ENCODE results near the gene CKLF. TPM values are rescaled to one million over a fixed set of nuclear protein-coding genes. Genes with fewer than 3 reads are reported as not detected.
"Not testable (repeated sequence)": the region's sequence is repeated elsewhere in the genome, so short reads cannot be mapped to it uniquely, and the experiment has no call there.

The CKLF gene
- polyA plus RNA-seq, 2 donors = 14.9 to 29.7 TPM

DNA sequence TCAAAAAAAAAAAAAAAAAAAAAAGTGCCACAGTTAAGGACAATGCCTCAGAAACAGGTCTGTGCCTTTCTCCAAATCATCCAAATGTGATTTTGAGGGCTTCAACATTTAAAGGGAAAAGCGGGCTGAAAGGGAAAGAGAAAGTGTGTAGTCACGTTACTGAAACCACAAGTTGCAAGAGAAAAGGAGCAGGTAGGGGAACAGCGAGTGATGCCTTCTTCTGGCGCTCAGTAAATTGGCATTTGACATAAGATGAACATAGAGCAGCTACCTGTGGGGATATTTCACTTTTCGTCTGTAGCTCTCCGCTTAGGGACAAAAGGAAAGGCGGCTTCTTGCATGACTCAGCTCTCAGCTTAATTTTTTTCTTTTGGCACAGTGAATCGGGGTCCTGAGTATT, 37.9 kb downstream of the CKLF start:
- WGBS, 2 donors = 52 to 72% methylated on average over 8 of the region's 8 CpGs
- no peaks in the 10 kb centered on the region for H3K27me3 ChIP-seq (ENCODE audit: control insufficient read depth in 1 of 2, insufficient read depth in 2 of 2, low read length in 2 of 2)
- no peaks in the 10 kb centered on the region for H3K36me3 ChIP-seq (ENCODE audit: control insufficient read depth in 2 of 2, insufficient read depth in 2 of 2, low read length in 1 of 2)
- H3K4me3 ChIP-seq (ENCODE audit: low read depth in 1 of 2, low read length in 2 of 2) = no peak overlapping the region
- no peaks in the 10 kb centered on the region for H3K4me1 ChIP-seq (ENCODE audit: control insufficient read depth in 2 of 2, insufficient read depth in 2 of 2, low read length in 1 of 2)
- no peak overlapping the region for H3K27ac ChIP-seq (ENCODE audit: low read depth in 2 of 2, low read length in 1 of 2)
- no peaks in the 10 kb centered on the region for H3K9me3 ChIP-seq (ENCODE audit: control insufficient read depth in 2 of 2, insufficient read depth in 1 of 2, low read depth in 1 of 2, low read length in 1 of 2)

DNA sequence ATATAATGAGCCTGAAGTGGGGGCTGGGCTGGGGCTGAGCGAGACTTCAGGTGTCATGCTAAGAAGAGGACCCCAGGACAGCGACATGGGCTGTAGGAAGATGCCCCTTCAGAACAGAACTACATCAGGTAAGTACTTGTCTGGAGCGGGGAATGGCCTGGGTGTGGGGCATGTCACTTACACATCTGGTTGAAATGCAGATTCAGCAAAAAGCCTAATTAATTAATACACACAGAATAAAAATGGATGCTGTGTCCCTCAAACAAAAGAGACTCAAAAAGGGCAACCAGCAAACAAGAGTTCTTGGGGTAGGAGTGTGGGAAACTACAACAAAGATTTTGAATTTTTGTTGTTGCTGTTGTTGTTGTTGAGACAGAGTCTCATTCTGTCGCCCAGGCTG, 38.6 kb downstream of the CKLF start:
- Histone ChIP-seq H3K27me3 (ENCODE audit: control insufficient read depth in 1 of 2, insufficient read depth in 2 of 2, low read length in 2 of 2) (no peaks in the 10 kb centered on the region), H3K27ac (ENCODE audit: low read depth in 2 of 2, low read length in 1 of 2) (no peak overlapping the region), H3K4me1 (ENCODE audit: control insufficient read depth in 2 of 2, insufficient read depth in 2 of 2, low read length in 1 of 2) (no peaks in the 10 kb centered on the region), H3K9me3 (ENCODE audit: control insufficient read depth in 2 of 2, insufficient read depth in 1 of 2, low read depth in 1 of 2, low read length in 1 of 2) (no peaks in the 10 kb centered on the region), H3K36me3 (ENCODE audit: control insufficient read depth in 2 of 2, insufficient read depth in 2 of 2, low read length in 1 of 2) (no peaks in the 10 kb centered on the region), H3K4me3 (ENCODE audit: low read depth in 1 of 2, low read length in 2 of 2) (no peak overlapping the region)
- WGBS, 2 donors = 94 to 95% methylated on average over 4 of the region's 4 CpGs

DNA sequence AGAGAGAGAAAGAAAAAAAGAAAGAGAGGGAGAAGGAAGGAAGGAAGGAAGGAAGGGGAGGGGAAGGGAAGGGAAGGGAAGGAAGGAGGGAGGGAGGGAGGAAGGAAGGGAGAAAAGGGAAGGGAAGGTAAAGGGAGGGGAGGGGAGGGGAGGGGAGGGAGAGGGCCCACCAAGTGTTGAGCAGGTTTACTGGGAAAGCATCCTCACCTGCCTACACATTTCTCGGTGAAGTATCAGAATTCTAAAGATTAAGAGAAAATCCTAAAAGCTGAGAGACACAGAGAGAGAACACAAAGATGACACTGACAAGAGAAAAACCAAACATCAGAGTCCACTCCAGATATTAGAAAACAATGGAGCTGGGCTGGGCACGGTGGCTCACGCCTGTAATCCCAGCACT, 39.9 kb downstream of the CKLF start:
- H3K27ac ChIP-seq (ENCODE audit: low read depth in 2 of 2, low read length in 1 of 2) = no peak overlapping the region
- H3K4me3 ChIP-seq (ENCODE audit: low read depth in 1 of 2, low read length in 2 of 2) = no peak overlapping the region
- no peaks in the 10 kb centered on the region for H3K27me3 ChIP-seq (ENCODE audit: control insufficient read depth in 1 of 2, insufficient read depth in 2 of 2, low read length in 2 of 2)
- no peaks in the 10 kb centered on the region for H3K9me3 ChIP-seq (ENCODE audit: control insufficient read depth in 2 of 2, insufficient read depth in 1 of 2, low read depth in 1 of 2, low read length in 1 of 2)
- no peaks in the 10 kb centered on the region for H3K4me1 ChIP-seq (ENCODE audit: control insufficient read depth in 2 of 2, insufficient read depth in 2 of 2, low read length in 1 of 2)
- H3K36me3 ChIP-seq (ENCODE audit: control insufficient read depth in 2 of 2, insufficient read depth in 2 of 2, low read length in 1 of 2) = no peaks in the 10 kb centered on the region
- 91% methylated on average over 3 of the region's 3 CpGs for WGBS, 2 donors

DNA sequence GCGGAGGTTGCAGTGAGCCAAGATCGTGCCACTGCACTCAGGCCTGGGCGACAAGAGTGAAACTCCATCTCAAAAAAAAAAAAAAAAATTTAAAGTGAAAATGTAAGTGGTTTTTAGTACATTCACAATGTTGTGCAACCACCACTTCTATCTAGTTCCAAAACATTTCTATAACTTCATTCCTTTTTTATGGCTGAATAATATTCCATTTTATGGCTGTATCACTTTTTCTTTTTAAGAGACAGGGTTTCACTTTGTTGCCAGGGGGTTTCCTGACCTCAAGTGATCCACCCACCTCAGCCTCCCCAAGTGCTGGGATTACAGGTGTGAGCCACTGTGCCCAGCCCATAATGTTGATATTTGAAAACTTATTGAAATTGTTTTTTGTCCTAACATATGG, 40.4 kb downstream of the CKLF start:
- Histone ChIP-seq H3K4me1 (ENCODE audit: control insufficient read depth in 2 of 2, insufficient read depth in 2 of 2, low read length in 1 of 2) (no peaks in the 10 kb centered on the region), H3K9me3 (ENCODE audit: control insufficient read depth in 2 of 2, insufficient read depth in 1 of 2, low read depth in 1 of 2, low read length in 1 of 2) (no peaks in the 10 kb centered on the region), H3K4me3 (ENCODE audit: low read depth in 1 of 2, low read length in 2 of 2) (no peak overlapping the region), H3K27ac (ENCODE audit: low read depth in 2 of 2, low read length in 1 of 2) (no peak overlapping the region), H3K36me3 (ENCODE audit: control insufficient read depth in 2 of 2, insufficient read depth in 2 of 2, low read length in 1 of 2) (no peaks in the 10 kb centered on the region), H3K27me3 (ENCODE audit: control insufficient read depth in 1 of 2, insufficient read depth in 2 of 2, low read length in 2 of 2) (no peaks in the 10 kb centered on the region)
- 98 to 99% methylated on average over 3 of the region's 3 CpGs for WGBS, 2 donors

GRCh38 chr16:66594739-66595138, 42.4 kb downstream of the CKLF start:
- WGBS, 2 donors = 75 to 76% methylated on average over 7 of the region's 7 CpGs
- Histone ChIP-seq H3K27me3 (ENCODE audit: control insufficient read depth in 1 of 2, insufficient read depth in 2 of 2, low read length in 2 of 2) (no peaks in the 10 kb centered on the region), H3K36me3 (ENCODE audit: control insufficient read depth in 2 of 2, insufficient read depth in 2 of 2, low read length in 1 of 2) (no peaks in the 10 kb centered on the region), H3K4me1 (ENCODE audit: control insufficient read depth in 2 of 2, insufficient read depth in 2 of 2, low read length in 1 of 2) (no peaks in the 10 kb centered on the region), H3K4me3 (ENCODE audit: low read depth in 1 of 2, low read length in 2 of 2) (no peak overlapping the region), H3K27ac (ENCODE audit: low read depth in 2 of 2, low read length in 1 of 2) (no peak overlapping the region), H3K9me3 (ENCODE audit: control insufficient read depth in 2 of 2, insufficient read depth in 1 of 2, low read depth in 1 of 2, low read length in 1 of 2) (no peaks in the 10 kb centered on the region)

GRCh38 chr16:66596559-66596958, 44.2 kb downstream of the CKLF start:
- not testable (repeated sequence) for H3K4me1 ChIP-seq (ENCODE audit: control insufficient read depth in 2 of 2, insufficient read depth in 2 of 2, low read length in 1 of 2); H3K9me3 ChIP-seq (ENCODE audit: control insufficient read depth in 2 of 2, insufficient read depth in 1 of 2, low read depth in 1 of 2, low read length in 1 of 2); H3K36me3 ChIP-seq (ENCODE audit: control insufficient read depth in 2 of 2, insufficient read depth in 2 of 2, low read length in 1 of 2); H3K27ac ChIP-seq (ENCODE audit: low read depth in 2 of 2, low read length in 1 of 2); H3K27me3 ChIP-seq (ENCODE audit: control insufficient read depth in 1 of 2, insufficient read depth in 2 of 2, low read length in 2 of 2); H3K4me3 ChIP-seq (ENCODE audit: low read depth in 1 of 2, low read length in 2 of 2)
- WGBS, 2 donors = 96 to 97% methylated on average over 4 of the region's 4 CpGs

DNA sequence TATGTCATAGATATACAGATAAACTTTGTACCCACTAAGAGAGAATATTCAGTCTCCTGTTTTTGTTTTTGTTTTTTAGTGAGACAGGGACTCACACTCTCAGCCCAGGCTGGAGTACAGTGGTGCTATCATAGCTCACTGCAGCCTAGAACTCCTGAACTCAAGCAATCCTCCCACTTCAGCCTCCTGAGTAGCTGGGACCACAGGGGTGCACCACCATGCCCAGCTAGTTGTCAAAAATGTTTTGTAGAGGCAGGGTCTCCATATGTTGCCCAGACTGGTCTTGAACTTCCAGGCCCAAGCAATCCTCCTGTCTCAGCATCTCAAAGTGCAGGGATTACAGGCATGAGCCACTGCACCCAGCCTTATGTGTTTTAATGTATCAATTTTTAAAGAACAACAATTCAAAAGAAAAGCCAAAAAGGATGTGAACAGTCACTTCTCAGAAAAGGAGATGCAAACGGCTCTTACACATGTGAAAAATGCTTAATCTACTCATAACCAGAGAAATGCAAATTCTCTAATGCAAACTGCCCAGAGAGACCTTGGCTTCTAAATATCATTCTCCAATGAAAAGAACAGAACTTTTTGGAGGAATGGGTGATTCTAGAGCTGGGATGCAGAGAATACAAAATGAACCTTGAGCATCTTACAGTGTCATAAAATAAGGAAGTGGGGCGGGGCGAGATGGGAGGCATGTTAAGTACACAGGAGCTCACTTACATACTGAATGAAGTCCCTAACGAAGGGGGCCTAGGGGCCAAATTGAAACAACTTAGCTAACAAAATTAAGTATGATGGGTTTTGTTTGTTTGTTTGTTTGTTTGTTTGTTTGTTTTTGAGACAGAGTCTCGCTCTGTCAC, 44.8 kb downstream of the CKLF start:
- H3K27me3 ChIP-seq (ENCODE audit: control insufficient read depth in 1 of 2, insufficient read depth in 2 of 2, low read length in 2 of 2) = no peaks in the 10 kb centered on the region
- WGBS, 2 donors = 80 to 83% methylated on average over 5 of the region's 5 CpGs
- no peaks in the 10 kb centered on the region for H3K36me3 ChIP-seq (ENCODE audit: control insufficient read depth in 2 of 2, insufficient read depth in 2 of 2, low read length in 1 of 2)
- H3K4me3 ChIP-seq (ENCODE audit: low read depth in 1 of 2, low read length in 2 of 2) = no peak overlapping the region
- H3K4me1 ChIP-seq (ENCODE audit: control insufficient read depth in 2 of 2, insufficient read depth in 2 of 2, low read length in 1 of 2) = no peaks in the 10 kb centered on the region
- no peaks in the 10 kb centered on the region for H3K9me3 ChIP-seq (ENCODE audit: control insufficient read depth in 2 of 2, insufficient read depth in 1 of 2, low read depth in 1 of 2, low read length in 1 of 2)
- no peak overlapping the region for H3K27ac ChIP-seq (ENCODE audit: low read depth in 2 of 2, low read length in 1 of 2)

DNA sequence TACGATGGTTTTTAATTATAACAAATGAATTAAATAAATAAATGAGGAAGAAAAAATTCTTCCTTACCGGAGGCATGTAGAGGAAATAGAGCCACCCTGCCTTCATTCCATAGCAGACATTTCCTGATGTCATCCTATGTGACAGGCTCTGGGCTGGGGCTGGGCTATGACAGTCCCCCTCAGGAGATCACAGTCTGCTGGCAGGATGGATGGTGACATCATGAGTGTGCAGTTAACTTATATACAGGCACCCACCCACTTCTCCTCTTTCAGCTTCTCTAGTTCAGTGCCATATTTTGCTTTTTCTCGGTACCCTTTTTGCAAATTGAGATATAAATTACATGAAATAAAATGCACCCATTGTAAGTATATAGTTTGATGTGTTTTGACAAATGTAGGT, 45.7 kb downstream of the CKLF start:
- WGBS, 2 donors = 67 to 75% methylated on average over 3 of the region's 3 CpGs
- H3K36me3 ChIP-seq (ENCODE audit: control insufficient read depth in 2 of 2, insufficient read depth in 2 of 2, low read length in 1 of 2) = no peaks in the 10 kb centered on the region

GRCh38 chr16:66599726-66600125, 47.4 kb downstream of the CKLF start:
- WGBS, 2 donors = 92 to 93% methylated on average over 4 of the region's 4 CpGs
- no peaks in the 10 kb centered on the region for H3K36me3 ChIP-seq (ENCODE audit: control insufficient read depth in 2 of 2, insufficient read depth in 2 of 2, low read length in 1 of 2)
- H3K4me3 ChIP-seq (ENCODE audit: low read depth in 1 of 2, low read length in 2 of 2) = no peak overlapping the region
- no peak overlapping the region for H3K27ac ChIP-seq (ENCODE audit: low read depth in 2 of 2, low read length in 1 of 2)
- H3K27me3 ChIP-seq (ENCODE audit: control insufficient read depth in 1 of 2, insufficient read depth in 2 of 2, low read length in 2 of 2) = no peaks in the 10 kb centered on the region
- H3K9me3 ChIP-seq (ENCODE audit: control insufficient read depth in 2 of 2, insufficient read depth in 1 of 2, low read depth in 1 of 2, low read length in 1 of 2) = no peaks in the 10 kb centered on the region
- no peaks in the 10 kb centered on the region for H3K4me1 ChIP-seq (ENCODE audit: control insufficient read depth in 2 of 2, insufficient read depth in 2 of 2, low read length in 1 of 2)

More for the DNA sequence above, 45.7 kb downstream of the CKLF start:
- Histone ChIP-seq H3K9me3 (ENCODE audit: control insufficient read depth in 2 of 2, insufficient read depth in 1 of 2, low read depth in 1 of 2, low read length in 1 of 2) (no peaks in the 10 kb centered on the region), H3K4me1 (ENCODE audit: control insufficient read depth in 2 of 2, insufficient read depth in 2 of 2, low read length in 1 of 2) (no peaks in the 10 kb centered on the region), H3K4me3 (ENCODE audit: low read depth in 1 of 2, low read length in 2 of 2) (no peak overlapping the region), H3K27me3 (ENCODE audit: control insufficient read depth in 1 of 2, insufficient read depth in 2 of 2, low read length in 2 of 2) (no peaks in the 10 kb centered on the region), H3K27ac (ENCODE audit: low read depth in 2 of 2, low read length in 1 of 2) (no peak overlapping the region)

- H3K27me3 ChIP-seq (ENCODE audit: control insufficient read depth in 1 of 2, insufficient read depth in 2 of 2, low read length in 2 of 2) = no peaks in the 10 kb centered on the region
- H3K4me3 ChIP-seq (ENCODE audit: low read depth in 1 of 2, low read length in 2 of 2) = no peak overlapping the region
- H3K36me3 ChIP-seq (ENCODE audit: control insufficient read depth in 2 of 2, insufficient read depth in 2 of 2, low read length in 1 of 2) = no peaks in the 10 kb centered on the region
- no peak overlapping the region for H3K27ac ChIP-seq (ENCODE audit: low read depth in 2 of 2, low read length in 1 of 2)
- peaks cover 0 to under 1% of the 10 kb centered on the region in 2 donors for H3K4me1 ChIP-seq (ENCODE audit: control insufficient read depth in 2 of 2, insufficient read depth in 2 of 2, low read length in 1 of 2)
- no peaks in the 10 kb centered on the region for H3K9me3 ChIP-seq (ENCODE audit: control insufficient read depth in 2 of 2, insufficient read depth in 1 of 2, low read depth in 1 of 2, low read length in 1 of 2)
- 100% methylated on average over 1 of the region's 1 CpG for WGBS, 2 donors
These were observed 48.1 kb downstream of the CKLF start for GRCh38 chr16:66600477-66600876.

Measured in esophagus (tissue), 2 donors.